ENCODE measurements around the gene EPS8L3. TPM values are rescaled to one million over a fixed set of nuclear protein-coding genes. Genes with fewer than 3 reads are reported as not detected.

EPS8L3 gene
- total and polyA plus RNA-seq, 2 donors (not counting 3 experiments of a cell fraction or from before 2014, with no cell fraction given) = not detected

DNA sequence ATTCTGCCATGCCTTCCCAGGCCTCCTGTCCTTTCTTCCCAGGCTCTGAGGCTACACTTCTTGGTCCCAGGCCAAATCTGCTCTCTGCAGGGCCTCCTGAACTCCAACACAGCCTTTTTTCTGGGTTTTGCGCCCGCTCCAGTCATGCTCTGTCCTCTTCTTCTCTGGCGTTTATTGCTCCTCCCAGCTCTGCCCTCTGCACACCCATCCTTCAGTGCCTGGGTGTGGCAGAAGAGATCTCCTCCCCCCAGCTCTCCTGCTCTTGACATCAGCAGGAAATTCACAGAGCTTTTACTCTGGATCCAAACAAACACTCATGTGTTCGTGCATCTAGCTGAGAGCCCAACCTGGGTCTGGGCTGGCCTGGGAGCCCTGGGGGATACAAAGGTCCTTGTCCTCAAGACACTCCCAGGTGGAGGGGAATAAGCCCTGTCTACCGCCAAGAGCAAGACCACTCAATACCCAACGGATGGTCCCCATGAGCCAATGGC lies 22.9 kb upstream of the EPS8L3 start:
- no peaks in the 10 kb centered on the region for H3K9me3 ChIP-seq (replicated peaks; ENCODE audit: control insufficient read depth, insufficient read depth, low read length)
- TF ChIP-seq EZH2 (IDR thresholded peaks at IDR 0.05; ENCODE audit: borderline replicate concordance, low read depth, low read length, severe bottlenecking) = no peak
- TF ChIP-seq, protein P1, sequence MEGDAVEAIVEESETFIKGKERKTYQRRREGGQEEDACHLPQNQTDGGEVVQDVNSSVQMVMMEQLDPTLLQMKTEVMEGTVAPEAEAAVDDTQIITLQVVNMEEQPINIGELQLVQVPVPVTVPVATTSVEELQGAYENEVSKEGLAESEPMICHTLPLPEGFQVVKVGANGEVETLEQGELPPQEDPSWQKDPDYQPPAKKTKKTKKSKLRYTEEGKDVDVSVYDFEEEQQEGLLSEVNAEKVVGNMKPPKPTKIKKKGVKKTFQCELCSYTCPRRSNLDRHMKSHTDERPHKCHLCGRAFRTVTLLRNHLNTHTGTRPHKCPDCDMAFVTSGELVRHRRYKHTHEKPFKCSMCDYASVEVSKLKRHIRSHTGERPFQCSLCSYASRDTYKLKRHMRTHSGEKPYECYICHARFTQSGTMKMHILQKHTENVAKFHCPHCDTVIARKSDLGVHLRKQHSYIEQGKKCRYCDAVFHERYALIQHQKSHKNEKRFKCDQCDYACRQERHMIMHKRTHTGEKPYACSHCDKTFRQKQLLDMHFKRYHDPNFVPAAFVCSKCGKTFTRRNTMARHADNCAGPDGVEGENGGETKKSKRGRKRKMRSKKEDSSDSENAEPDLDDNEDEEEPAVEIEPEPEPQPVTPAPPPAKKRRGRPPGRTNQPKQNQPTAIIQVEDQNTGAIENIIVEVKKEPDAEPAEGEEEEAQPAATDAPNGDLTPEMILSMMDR (IDR thresholded peaks at IDR 0.05; ENCODE audit: extremely low read depth in 1 of 2, insufficient read depth in 1 of 2, low read depth in 1 of 2, low read length in 2 of 2) = no peak
- no peak for TF ChIP-seq POLR2A (IDR thresholded peaks at IDR 0.05; ENCODE audit: low read depth, low read length)
- TF ChIP-seq, protein P2, sequence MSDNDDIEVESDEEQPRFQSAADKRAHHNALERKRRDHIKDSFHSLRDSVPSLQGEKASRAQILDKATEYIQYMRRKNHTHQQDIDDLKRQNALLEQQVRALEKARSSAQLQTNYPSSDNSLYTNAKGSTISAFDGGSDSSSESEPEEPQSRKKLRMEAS (IDR thresholded peaks at IDR 0.05; ENCODE audit: insufficient read depth, insufficient read length) = no peak
- TF ChIP-seq GATA2 (IDR thresholded peaks at IDR 0.05; ENCODE audit: insufficient read depth, insufficient read length, low read depth, low read length) = no peak
- no peak for TF ChIP-seq POLR2AphosphoS5 (IDR thresholded peaks at IDR 0.05; ENCODE audit: insufficient read depth, low read depth, low read length)
- TF ChIP-seq MYC (IDR thresholded peaks at IDR 0.05; ENCODE audit: low read depth, low read length) = no peak
- no peak for TF ChIP-seq FOS (IDR thresholded peaks at IDR 0.05; ENCODE audit: borderline replicate concordance, insufficient read depth, low read length)
- no peak for TF ChIP-seq JUN (IDR thresholded peaks at IDR 0.05; ENCODE audit: borderline replicate concordance, insufficient read depth, insufficient read length, low read depth)
- BruUV-seq (replicated peaks) = no TSS peak
- H3K27me3 ChIP-seq (ENCODE audit: control insufficient read depth in 2 of 2, insufficient read depth in 2 of 2, low read length in 2 of 2) = no peaks in the 10 kb centered on the region
- no peaks in the 10 kb centered on the region for H3K9me1 ChIP-seq (replicated peaks; ENCODE audit: control insufficient read depth, extremely low read depth, insufficient read depth, low read length)
- H3K79me2 ChIP-seq (ENCODE audit: control insufficient read depth, insufficient read depth, low read length) = no peaks in the 10 kb centered on the region
- no peak for DNase-seq (ENCODE audit: low read depth, low spot score)
- ChIA-PET CTCF (interaction anchor here (1.5 to 17.2 kb wide), 2 partner anchors 10 to 195 kb away, joined by 7 to 807 read pairs; partner anchors contain the start of gene AHCYL1), POLR2A (no interaction called here)
- H3K36me3 ChIP-seq (ENCODE audit: control insufficient read depth in 2 of 2, extremely low read depth in 1 of 2, insufficient read depth in 2 of 2, low read length in 2 of 2) = no peaks in the 10 kb centered on the region
- H4K20me1 ChIP-seq (replicated peaks; ENCODE audit: control insufficient read depth, extremely low read depth, insufficient read depth, low read length) = no peaks in the 10 kb centered on the region
- no peak overlapping the region for H3K27ac ChIP-seq (ENCODE audit: insufficient read depth, low read depth, low read length)
- intact Hi-C loops (cut with micrococcal nuclease) = no loop called here
- FAIRE-seq = no peak
- H3K4me2 ChIP-seq (ENCODE audit: insufficient read depth, low read length) = no peak overlapping the region
- dilution Hi-C loops (cut with MboI; ENCODE audit: extremely low pct_ligation_motif_present, low sequenced_read_pairs) = loop anchor here (25.0 kb wide), 1 partner anchor 226 kb away; no protein-coding TSS in a partner anchor
- H3K4me3 ChIP-seq (replicated peaks in 1 of 3; ENCODE audit: insufficient read depth in 1 of 3, low read depth in 1 of 3, low read length in 3 of 3) = no peak overlapping the region
- H3K4me1 ChIP-seq (ENCODE audit: control insufficient read depth, extremely low read depth, insufficient read depth, low read length) = peaks cover 28% of the 10 kb centered on the region
- no peak overlapping the region for H2AFZ ChIP-seq (ENCODE audit: low read depth, low read length)
- no peak overlapping the region for H3K9ac ChIP-seq (replicated peaks; ENCODE audit: extremely low read depth, insufficient read depth, low read length)

All from endothelial cell of umbilical vein (primary cell).